DMS79 (cell line): ENCODE results near the gene TEX38.
"Not testable (repeated sequence)": the region's sequence is repeated elsewhere in the genome, so short reads cannot be mapped to it uniquely, and the experiment has no call there.

Experiments
- DNase-seq: peaks from one replicate; lab custom pipeline; 2025; lab: John Stamatoyannopoulos, UW

Gene TEX38

GRCh38 chr1:46689356-46689755 is 17.7 kb downstream of the TEX38 start:
- no peak for DNase-seq

- DNase-seq = no peak
Measured at GRCh38 chr1:46689897-46690296, 18.2 kb downstream of the TEX38 start.

- DNase-seq = no peak
Measured at GRCh38 chr1:46690931-46691421, 19.3 kb downstream of the TEX38 start.

GRCh38 chr1:46691997-46692790 is 20.5 kb downstream of the TEX38 start:
- DNase-seq = no peak

- DNase-seq = no peak
Measured at GRCh38 chr1:46692811-46693770, 21.4 kb downstream of the TEX38 start.

GRCh38 chr1:46694676-46695075 is 23.0 kb downstream of the TEX38 start:
- DNase-seq = not testable (repeated sequence)

- DNase-seq = no peak
Measured at GRCh38 chr1:46697053-46697452, 25.4 kb downstream of the TEX38 start.

- no peak for DNase-seq
Measured at GRCh38 chr1:46699666-46700065, 28.0 kb downstream of the TEX38 start.

GRCh38 chr1:46703927-46704641 is 32.4 kb downstream of the TEX38 start:
- no peak for DNase-seq

GRCh38 chr1:46705408-46705807 is 33.8 kb downstream of the TEX38 start:
- DNase-seq = no peak

- no peak for DNase-seq
Measured at GRCh38 chr1:46708121-46708520, 36.5 kb downstream of the TEX38 start.

- no peak for DNase-seq
Measured at GRCh38 chr1:46714976-46715375, 43.3 kb downstream of the TEX38 start.

- no peak for DNase-seq
Measured at GRCh38 chr1:46717654-46718053, 46.0 kb downstream of the TEX38 start.

- no peak for DNase-seq
Measured at GRCh38 chr1:46718340-46718726, 46.7 kb downstream of the TEX38 start.

- peak; percentile 96 for DNase-seq
Measured at GRCh38 chr1:46718727-46719622, 47.3 kb downstream of the TEX38 start, which contains the start of gene EFCAB14. Gene EFCAB14 (minus strand): TSS chr1:46719114. CDS start chr1:46718087, 1,027 bp downstream.

GRCh38 chr1:46719689-46720088 is 48.0 kb downstream of the TEX38 start:
- no peak for DNase-seq

GRCh38 chr1:46720319-46720718 is 48.7 kb downstream of the TEX38 start:
- DNase-seq = not testable (repeated sequence)

GRCh38 chr1:46721204-46721603 is 49.5 kb downstream of the TEX38 start:
- DNase-seq = no peak

- DNase-seq = no peak
Measured at GRCh38 chr1:46721686-46722205, 50.1 kb downstream of the TEX38 start.
